Erythroblast (primary cell): Measurements from ENCODE around the gene MAD2L1.

ENCODE experiments used
- GATA1 ChIP-seq: IDR thresholded peaks from 2 replicates; pipeline ENCODE4 v1.6.1; 2011; ENCODE audit warnings: low read depth, mild to moderate bottlenecking, control low read depth, low read length, moderate library complexity
- POLR2A ChIP-seq: IDR thresholded peaks from 2 replicates; pipeline ENCODE4 v1.6.1; 2011; ENCODE audit warnings: mild to moderate bottlenecking, low read length

DNA sequence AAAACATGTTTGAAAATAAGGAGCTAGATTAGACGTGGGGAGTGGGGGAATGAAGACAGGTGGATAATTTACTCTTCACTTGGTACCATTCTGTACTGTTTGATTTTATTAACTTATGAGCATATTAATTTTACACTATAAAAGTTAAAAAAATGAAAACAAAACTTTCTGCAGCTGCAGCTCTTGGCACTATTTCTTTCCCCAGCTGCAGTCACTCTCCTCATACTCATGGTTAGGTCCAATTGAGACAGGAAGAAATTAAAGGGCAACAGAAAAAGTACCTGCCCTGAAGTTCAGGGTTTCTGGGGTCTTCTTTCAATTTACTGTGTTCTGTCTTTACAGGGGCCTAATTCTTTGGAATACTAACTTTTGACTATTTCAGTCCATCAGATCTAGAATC is 15.4 kb downstream of the MAD2L1 start:
- TF ChIP-seq POLR2A, result no peak
- no peak for TF ChIP-seq GATA1
